ENCODE results near the gene ACSM2B. TPM values are rescaled to one million over a fixed set of nuclear protein-coding genes. Genes with fewer than 3 reads are reported as not detected.
"Not testable (repeated sequence)": the region's sequence is repeated elsewhere in the genome, so short reads cannot be mapped to it uniquely, and the experiment has no call there.

Gene ACSM2B
- not detected in 2 replicates for total RNA-seq (2014; rRNA removed)
- polyA plus RNA-seq (2012): not detected

GRCh38 chr16:20576145-20576544 is at the start of gene ACSM2B:
TSS of gene ACSM2B (minus strand) at chr16:20576367. CDS start at chr16:20564845, 11,522 bp downstream.
- DNase-seq (ENCODE audit: low read depth): not testable (repeated sequence)

DNA sequence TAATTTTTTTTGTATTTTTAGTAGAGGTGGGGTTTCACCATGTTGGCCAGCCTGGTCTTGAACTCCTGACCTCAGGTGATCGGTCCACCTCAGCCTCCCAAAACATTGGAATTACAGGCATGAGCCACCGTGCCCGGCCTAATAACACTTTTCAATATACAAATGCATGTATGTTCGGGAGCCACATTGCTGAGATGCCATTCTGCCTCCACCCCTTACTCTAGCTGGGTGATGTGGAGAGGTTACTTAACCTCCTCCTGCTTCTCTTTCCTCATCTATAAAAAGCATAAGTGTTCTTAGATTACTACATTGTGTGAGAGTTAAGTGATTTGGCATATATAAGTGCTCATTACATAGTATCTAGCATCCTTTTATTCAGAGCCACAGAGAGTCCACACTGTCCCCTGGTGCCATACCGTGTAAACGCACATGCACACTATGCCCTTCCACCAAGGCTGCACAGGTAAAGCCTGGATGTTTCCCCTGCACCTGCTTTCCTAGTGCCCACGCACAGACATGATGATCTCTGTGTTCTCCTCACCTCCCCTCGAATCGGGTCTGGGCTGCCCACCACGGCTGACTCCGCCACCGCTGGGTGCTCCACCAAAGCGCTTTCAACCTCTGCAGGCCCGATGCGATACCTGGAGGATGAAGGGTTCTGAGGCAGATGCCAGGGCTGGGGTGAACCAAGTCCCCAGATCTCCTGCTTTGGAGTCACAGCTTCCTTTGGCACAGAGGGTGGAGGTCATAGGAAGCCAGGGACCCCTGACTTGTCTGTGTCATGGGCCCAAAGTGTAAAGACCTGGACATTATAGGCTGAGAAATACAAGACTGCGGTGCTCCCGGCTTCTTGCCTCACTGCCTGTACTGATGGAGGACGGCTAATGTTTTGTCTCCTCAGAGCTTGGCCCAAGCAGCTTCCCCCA is 49.0 kb upstream of the ACSM2B start:
- no peak for DNase-seq (ENCODE audit: low read depth)

DNA sequence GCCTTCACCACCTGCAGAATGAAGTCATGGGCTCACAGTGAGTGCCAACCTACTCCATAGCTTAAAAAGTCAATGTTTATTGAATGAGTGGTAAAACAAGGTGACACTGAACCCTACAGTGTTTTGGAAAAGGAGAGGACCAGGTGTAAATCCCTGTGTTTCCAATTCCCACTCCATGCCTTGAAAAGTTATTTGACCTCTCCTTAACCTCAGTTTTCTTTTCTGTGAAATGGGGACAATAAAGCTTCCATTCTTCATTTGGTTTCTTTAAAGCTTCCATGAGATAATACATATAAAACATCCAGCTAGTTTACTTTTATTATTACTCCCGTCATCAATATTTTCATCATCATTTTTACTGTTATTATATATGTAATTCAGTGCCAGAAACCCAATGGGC is 48.0 kb upstream of the ACSM2B start:
- no peak for DNase-seq (ENCODE audit: low read depth)

DNA sequence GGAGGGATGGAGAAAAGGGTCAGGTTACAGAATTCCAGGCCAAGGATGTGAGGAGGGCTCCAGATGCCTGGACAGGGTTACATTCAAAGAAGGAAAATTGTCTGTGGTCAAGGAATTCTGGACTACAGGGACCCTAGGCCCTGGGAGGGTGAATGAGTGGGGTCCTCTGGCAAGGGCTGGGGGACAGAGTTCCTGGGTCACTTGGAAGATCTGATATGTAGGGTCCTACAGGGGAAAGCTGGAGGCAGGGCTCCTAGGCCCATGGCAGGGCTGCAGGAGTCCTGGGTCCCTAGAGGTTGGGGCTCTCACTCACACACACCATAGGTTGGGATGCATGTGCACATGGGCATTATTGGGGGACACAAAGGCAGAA is 46.3 kb upstream of the ACSM2B start:
- no peak for DNase-seq (ENCODE audit: low read depth)

DNA sequence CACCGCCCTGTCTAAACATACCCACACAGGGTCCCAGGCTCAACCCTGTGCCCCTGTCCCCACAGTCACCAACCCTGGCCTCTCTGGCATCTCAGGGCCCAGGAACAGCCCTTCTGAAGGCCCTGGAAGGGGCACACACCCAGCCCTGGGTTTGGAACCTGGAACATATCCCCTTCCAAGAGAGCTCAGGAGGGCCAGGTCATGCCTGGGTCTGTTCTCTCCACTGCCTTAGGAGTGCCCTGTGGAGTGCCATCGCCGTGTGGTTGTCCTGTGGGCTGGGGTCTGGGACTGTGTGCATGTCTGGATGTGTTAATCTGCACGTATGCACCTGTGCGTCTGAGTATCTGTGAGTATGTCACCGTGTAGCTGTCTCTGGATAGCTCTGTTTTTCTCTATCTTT is 45.2 kb upstream of the ACSM2B start:
- no peak for DNase-seq (ENCODE audit: low read depth)

GRCh38 chr16:20620770-20621169 is 44.6 kb upstream of the ACSM2B start:
- no peak for DNase-seq (ENCODE audit: low read depth)

DNA sequence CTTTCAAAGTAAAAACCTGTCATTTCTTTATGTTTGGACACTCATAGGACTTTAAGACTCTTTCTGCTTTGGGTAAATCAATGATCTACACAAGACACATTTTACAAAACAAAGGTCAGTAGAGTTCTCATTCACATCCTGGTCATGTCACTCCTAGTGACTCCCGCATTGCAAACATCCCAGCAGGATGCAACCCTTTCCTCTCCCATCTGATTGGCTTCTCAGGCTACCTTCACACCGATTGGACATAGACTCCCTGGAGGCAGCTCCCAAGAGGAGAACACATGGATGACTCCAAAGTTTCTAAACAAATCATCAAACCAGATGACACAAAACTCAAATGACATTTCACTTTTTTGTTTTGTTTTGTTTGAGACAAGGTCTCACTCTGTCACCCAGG is 43.8 kb upstream of the ACSM2B start:
- DNase-seq (ENCODE audit: low read depth): no peak

GRCh38 chr16:20617271-20617670 is 41.1 kb upstream of the ACSM2B start:
- no peak for DNase-seq (ENCODE audit: low read depth)

GRCh38 chr16:20614186-20615141 is 38.3 kb upstream of the ACSM2B start:
- no peak for DNase-seq (ENCODE audit: low read depth)

- DNase-seq (ENCODE audit: low read depth): no peak
These were observed 37.5 kb upstream of the ACSM2B start for GRCh38 chr16:20613481-20614185.

DNA sequence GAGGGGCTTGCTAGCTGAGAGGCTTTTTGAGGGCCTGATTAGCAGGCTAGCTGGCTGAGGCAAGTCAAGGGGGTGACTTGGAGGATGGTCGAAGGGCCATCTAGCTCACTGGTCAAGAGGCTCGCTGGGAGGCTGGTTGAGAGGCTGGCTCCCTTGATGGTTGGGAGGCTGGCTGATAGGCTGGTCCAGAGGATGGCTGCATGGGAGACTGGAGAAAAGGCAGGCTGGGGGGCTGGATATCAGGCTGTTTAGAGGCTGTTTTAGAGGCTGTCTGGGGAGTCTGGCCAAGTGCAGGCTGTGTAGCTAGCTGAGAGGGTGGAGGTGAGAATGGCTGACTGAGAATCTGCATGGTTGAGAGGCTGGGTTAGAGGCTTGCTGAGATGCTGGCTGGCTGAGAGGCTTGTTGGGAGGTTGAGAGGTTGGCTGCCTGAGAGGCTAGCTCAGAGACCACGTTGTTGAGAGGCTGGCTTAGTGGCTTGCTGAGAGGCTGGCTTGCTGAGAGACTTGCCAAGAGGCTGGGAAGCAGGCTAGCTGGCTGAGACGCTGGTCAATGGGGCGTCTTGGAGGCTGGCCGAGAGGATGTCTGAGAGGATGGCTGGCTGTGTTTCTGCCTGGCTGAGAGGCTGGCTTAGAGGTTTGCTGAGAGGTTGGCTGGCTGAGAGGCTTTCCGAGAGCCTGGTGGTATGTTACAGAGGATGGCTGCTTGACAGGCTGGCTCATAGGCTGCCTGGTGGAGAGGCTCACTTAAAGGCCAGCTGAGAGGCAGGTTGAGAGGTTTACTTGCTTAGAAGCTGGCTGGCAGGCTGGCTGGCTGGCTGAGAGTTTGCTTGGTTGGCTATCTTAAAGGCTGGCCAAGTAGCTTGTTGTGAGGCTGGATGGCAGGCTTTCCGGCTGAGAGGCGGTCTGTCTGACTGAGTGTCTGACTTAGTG is 36.6 kb upstream of the ACSM2B start:
- DNase-seq (ENCODE audit: low read depth): no peak

- no peak for DNase-seq (ENCODE audit: low read depth)
These were observed 35.9 kb upstream of the ACSM2B start for GRCh38 chr16:20611975-20612481.

DNA sequence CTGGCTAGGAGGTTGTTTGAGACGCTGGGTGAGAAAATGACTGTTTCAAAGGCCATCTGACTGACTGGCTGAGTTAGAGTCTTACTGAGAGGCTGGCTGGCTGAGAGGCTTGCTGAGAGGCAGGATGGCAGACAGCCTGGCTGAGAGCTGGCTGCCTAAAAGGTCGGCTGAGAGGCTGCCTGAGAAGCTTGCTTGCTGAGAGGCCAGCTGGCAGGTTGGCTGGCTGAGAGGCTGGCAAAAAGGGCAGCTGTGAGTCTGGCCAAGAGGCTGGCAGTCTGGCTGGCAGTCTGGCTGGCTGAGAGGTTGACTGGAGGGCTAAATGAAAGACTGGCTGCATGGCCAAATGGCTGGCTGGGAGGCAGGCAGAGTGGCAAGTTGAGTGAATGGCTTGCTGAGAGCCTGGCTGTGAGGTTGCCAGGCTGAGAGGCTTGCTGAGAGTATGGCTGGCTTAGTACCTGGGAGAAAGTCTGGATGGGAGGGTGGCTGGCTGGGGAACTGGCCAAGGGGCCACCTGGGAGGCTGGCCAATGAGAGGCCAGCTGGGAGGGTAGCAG is 35.3 kb upstream of the ACSM2B start:
- no peak for DNase-seq (ENCODE audit: low read depth)

DNA sequence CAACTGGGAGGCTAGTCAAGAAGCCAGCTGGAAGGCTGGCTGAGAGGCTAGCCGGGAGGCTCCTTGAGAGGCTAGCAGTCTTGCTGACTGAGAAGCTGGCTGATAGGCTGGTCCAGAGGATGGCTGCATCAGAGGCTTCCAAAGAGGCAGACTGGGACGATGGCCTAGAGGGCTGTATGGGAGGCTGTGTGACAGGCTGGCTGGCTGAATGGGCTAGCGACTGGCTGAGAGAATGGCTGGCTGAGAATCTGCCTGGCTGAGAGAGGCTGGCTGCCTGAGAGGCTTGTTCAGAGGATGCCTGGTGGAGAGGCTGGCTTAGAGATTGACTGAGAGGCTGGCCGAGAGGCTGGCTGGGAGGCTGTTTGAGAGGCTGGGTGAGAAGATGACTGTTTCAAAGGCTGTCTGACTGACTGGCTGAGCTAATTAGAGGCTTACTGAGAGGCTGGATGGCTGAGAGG is 34.8 kb upstream of the ACSM2B start:
- no peak for DNase-seq (ENCODE audit: low read depth)

DNA sequence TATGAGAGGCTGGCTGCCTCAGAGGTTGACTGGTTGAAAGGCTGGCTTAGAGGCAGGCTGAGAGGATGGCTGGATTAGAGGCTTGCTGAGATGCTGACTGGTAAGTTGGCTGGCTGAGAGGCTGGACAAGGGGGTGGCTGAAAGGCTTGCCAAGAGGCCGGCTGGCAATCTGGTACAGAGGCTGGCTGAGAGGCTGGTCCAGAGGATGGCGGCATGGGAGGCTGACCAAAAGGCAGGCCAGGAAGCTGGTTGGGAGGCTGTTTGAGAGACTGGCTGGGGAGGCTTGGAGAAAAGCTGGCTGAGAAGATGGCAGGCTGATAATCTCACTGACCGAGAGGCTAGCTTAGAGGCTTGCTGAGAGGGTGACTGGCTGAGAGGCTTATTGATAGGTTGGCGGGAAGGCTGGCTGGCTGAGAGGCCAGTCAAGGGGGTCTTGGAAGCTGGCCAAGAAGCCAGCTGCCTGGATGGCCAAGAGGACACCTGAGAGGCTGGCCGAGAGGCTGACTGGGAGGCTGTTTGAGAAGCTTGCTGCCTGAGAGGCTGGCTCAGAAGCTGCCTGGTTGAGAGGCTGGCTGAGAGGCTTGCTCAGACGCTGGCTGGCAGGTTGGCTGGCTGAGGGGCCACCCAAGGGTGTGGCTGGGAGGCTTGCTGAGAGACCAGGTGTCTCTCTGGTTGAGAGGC is 34.2 kb upstream of the ACSM2B start:
- DNase-seq (ENCODE audit: low read depth): no peak

GRCh38 chr16:20602205-20602604 is 26.0 kb upstream of the ACSM2B start:
- not testable (repeated sequence) for DNase-seq (ENCODE audit: low read depth)

DNA sequence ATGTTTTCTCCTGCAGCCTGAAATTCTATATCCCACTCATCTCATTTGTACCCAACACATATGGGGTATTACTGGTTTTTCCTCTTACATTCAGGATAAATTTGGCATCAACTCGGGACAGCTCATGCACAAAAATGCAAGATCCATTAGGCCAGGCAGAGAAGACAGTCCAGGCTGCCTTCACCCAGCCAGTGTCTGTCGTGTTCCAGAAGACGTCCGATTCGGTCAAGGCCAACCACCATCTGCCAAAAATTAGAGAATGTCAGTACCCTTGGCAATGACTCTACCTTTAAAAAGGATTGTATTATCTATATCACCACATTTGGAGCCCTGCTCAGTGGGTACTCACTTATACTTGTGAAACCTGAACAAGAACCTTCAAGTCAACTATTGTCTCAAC is 23.3 kb upstream of the ACSM2B start:
- DNase-seq (ENCODE audit: low read depth): not testable (repeated sequence)

GRCh38 chr16:20598832-20599469 is 22.8 kb upstream of the ACSM2B start:
- DNase-seq (ENCODE audit: low read depth): no peak

- DNase-seq (ENCODE audit: low read depth): not testable (repeated sequence)
These were observed 19.5 kb upstream of the ACSM2B start for GRCh38 chr16:20595694-20596093.

Data from LHCN-M2 (cell line).